ENCODE measurements around the gene GANC. TPM values are rescaled to one million over a fixed set of nuclear protein-coding genes. Genes with fewer than 3 reads are reported as not detected.
"Not testable (repeated sequence)": the region's sequence is repeated elsewhere in the genome, so short reads cannot be mapped to it uniquely, and the experiment has no call there.

GANC gene
- total RNA-seq, 2 donors from 2014 or later: 6.6 to 12.7 TPM

- DNase-seq (ENCODE audit: low spot score): no peak
- Histone ChIP-seq H3K36me3 (no peaks in the 10 kb centered on the region), H3K27ac (no peak overlapping the region), H3K4me1 (no peaks in the 10 kb centered on the region), H3K4me3 (no peak overlapping the region), H3K9me3 (no peaks in the 10 kb centered on the region), H3K27me3 (no peaks in the 10 kb centered on the region)
- TF ChIP-seq CTCF (IDR thresholded peaks at IDR 0.05): no peak
Measured at GRCh38 chr15:42324308-42324707, 51.3 kb downstream of the GANC start.

GRCh38 chr15:42329161-42329560 lies 56.2 kb downstream of the GANC start:
- Histone ChIP-seq H3K27me3 (no peaks in the 10 kb centered on the region), H3K4me3 (no peak overlapping the region), H3K4me1 (no peaks in the 10 kb centered on the region), H3K36me3 (no peaks in the 10 kb centered on the region), H3K27ac (no peak overlapping the region), H3K9me3 (no peaks in the 10 kb centered on the region)
- DNase-seq (ENCODE audit: low spot score): no peak
- TF ChIP-seq CTCF (IDR thresholded peaks at IDR 0.05): no peak

GRCh38 chr15:42329992-42330391 lies 57.0 kb downstream of the GANC start:
- H3K36me3 ChIP-seq: no peaks in the 10 kb centered on the region
- no peak overlapping the region for H3K27ac ChIP-seq

GRCh38 chr15:42331235-42331634 lies 58.2 kb downstream of the GANC start:
- H3K27me3 ChIP-seq: no peaks in the 10 kb centered on the region
- no peak overlapping the region for H3K4me3 ChIP-seq
- peaks cover 0 to 13% of the 10 kb centered on the region in 2 donors for H3K9me3 ChIP-seq
- H3K27ac ChIP-seq: peak overlapping the region; percentile 46 to 79
- TF ChIP-seq CTCF (IDR thresholded peaks at IDR 0.05): no peak
- no peak for DNase-seq (ENCODE audit: low spot score)
- no peaks in the 10 kb centered on the region for H3K36me3 ChIP-seq
- H3K4me1 ChIP-seq: no peaks in the 10 kb centered on the region

More at GRCh38 chr15:42329992-42330391, 57.0 kb downstream of the GANC start:
- no peaks in the 10 kb centered on the region for H3K27me3 ChIP-seq
- no peak overlapping the region for H3K4me3 ChIP-seq
- TF ChIP-seq CTCF (IDR thresholded peaks at IDR 0.05): no peak
- H3K9me3 ChIP-seq: peaks cover 0 to 5% of the 10 kb centered on the region in 2 donors
- H3K4me1 ChIP-seq: no peaks in the 10 kb centered on the region
- DNase-seq (ENCODE audit: low spot score): no peak

GRCh38 chr15:42332331-42332730 lies 59.3 kb downstream of the GANC start:
- H3K9me3 ChIP-seq: peaks cover 0 to 19% of the 10 kb centered on the region in 2 donors
- H3K36me3 ChIP-seq: no peaks in the 10 kb centered on the region
- DNase-seq (ENCODE audit: low spot score): no peak
- H3K27ac ChIP-seq: peak overlapping the region in 1 of 2 donors; percentile 79
- H3K4me3 ChIP-seq: no peak overlapping the region
- no peaks in the 10 kb centered on the region for H3K4me1 ChIP-seq
- no peak for TF ChIP-seq CTCF (IDR thresholded peaks at IDR 0.05)
- no peaks in the 10 kb centered on the region for H3K27me3 ChIP-seq

- H3K9me3 ChIP-seq: peaks cover 0 to 19% of the 10 kb centered on the region in 2 donors
- H3K36me3 ChIP-seq: no peaks in the 10 kb centered on the region
- H3K27me3 ChIP-seq: no peaks in the 10 kb centered on the region
- DNase-seq (ENCODE audit: low spot score): no peak
- H3K4me1 ChIP-seq: no peaks in the 10 kb centered on the region
- no peak for TF ChIP-seq CTCF (IDR thresholded peaks at IDR 0.05)
- H3K4me3 ChIP-seq: no peak overlapping the region
- H3K27ac ChIP-seq: no peak overlapping the region
Measured at GRCh38 chr15:42335074-42335473, 62.1 kb downstream of the GANC start.

GRCh38 chr15:42336650-42337049 lies 63.6 kb downstream of the GANC start:
- not testable (repeated sequence) for H3K36me3 ChIP-seq; H3K4me3 ChIP-seq; H3K27ac ChIP-seq; DNase-seq (ENCODE audit: low spot score); H3K4me1 ChIP-seq; H3K27me3 ChIP-seq
- H3K9me3 ChIP-seq: peaks cover 0 to 19% of the 10 kb centered on the region in 2 donors

GRCh38 chr15:42337104-42337503 lies 64.1 kb downstream of the GANC start:
- H3K36me3 ChIP-seq; H3K4me1 ChIP-seq; H3K27ac ChIP-seq; H3K4me3 ChIP-seq; H3K27me3 ChIP-seq; DNase-seq (ENCODE audit: low spot score): not testable (repeated sequence)
- H3K9me3 ChIP-seq: peaks cover 0 to 19% of the 10 kb centered on the region in 2 donors

Data from right atrium auricular region (tissue), 2 donors.